Fibroblast of skin of scalp (primary cell): ENCODE results near the gene METTL15.
A peak's percentile ranks its signal among the peaks of the same experiment; 100 is the strongest.
"Not testable (repeated sequence)": the region's sequence is repeated elsewhere in the genome, so short reads cannot be mapped to it uniquely, and the experiment has no call there.

ENCODE experiments used
- DNase-seq: peaks from one replicate; pipeline ENCODE4 v3.0.0-alpha.2; 2013

Gene METTL15

GRCh38 chr11:28209906-28210305 lies 101.7 kb downstream of the METTL15 start:
- no peak for DNase-seq

DNA sequence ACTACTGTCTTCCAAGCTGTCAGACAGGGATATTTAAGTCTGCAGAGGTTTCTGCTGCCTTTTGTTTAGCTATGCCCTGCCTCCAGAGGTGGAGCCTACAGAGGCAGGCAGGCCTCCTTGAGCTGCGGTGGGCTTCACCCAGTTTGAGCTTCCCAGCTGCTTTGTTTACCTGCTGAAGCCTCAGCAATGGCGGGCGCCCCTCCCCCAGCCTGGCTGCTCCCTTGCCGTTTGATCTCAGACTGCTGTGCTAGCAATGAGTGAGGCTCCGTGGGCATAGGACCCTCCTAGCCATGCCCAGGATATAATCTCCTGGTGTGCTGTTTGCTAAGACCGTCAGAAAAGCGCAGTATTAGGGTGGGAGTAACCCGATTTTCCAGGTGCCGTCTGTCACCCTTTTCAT lies 113.9 kb downstream of the METTL15 start:
- DNase-seq: not testable (repeated sequence)

- no peak for DNase-seq
Observed at GRCh38 chr11:28223577-28223976, 115.4 kb downstream of the METTL15 start.

DNA sequence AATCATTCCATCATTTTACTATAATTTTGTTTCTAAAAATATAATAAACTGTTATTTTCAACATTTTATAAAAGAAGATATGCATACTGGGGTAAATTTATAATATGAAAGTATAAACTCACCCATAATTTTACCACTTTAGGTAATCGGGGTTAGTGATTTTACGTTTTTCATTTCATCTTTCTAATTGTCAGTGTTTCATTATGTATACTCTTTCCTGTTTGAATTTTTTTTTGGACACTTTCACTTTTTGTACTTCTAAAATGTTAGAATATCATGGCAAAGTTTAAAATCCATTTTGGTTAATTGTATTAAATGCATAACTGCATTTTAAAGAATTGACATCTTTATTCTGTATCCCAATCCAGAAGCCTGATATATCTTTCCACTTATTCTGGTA lies 115.8 kb downstream of the METTL15 start:
- no peak for DNase-seq

DNA sequence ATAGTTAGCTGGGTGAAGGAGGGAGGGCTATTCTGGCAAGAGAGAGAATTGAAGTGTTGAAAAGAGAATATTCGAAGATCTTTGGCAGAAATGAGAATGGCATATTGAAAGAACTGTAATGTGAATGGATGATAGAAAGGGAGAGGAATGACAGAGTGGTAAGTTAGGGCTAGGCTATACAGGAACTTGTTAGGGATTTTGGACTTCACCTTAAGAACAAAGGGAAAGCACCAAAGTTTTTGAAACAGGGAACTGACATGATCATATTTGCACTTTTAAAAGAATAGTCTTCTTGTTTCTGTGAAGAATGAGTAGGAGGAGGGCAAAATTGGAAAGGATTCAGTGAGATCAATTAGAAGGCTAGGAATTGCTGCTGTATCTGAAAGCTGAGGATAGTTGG lies 119.3 kb downstream of the METTL15 start:
- DNase-seq: no peak

- peak; percentile 81 for DNase-seq
Observed at GRCh38 chr11:28228196-28228895, 120.2 kb downstream of the METTL15 start.

DNA sequence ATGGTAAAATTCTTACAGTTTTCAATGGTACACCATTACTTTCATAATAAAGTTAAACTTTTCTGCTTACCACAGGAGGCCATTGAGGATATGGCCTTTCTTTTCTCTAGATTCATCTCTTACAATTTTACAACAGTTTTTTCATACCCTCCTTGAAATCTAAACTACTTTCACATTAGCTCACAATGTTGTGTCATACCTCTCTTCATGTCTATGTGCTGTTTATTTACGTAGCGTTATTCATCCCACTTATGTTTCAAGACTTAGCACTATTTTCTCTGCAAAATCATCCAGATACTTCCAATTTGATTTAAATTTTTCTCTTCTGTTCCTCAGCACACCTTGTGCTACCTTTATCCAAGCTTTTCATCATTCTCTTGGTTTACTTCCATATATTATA lies 123.3 kb downstream of the METTL15 start:
- peak; percentile 25 for DNase-seq

DNA sequence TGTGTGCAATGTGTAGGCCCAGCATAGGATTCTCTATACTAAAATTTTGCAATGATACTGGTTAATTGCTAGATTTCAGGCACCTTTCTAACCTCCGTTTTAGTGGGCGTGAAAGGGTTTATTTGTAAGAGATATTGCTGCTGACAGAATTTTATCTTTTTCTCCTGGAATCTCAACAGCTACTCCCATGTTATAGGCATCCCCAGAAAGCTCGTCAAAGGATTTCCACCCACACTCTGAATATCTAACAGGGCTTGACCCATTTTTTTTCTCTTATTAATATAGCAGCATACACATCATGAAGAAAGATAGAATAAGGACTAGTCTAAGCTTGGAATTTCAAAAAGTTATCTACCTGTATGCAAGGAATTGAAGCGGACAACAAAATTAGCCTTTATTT lies 124.5 kb downstream of the METTL15 start:
- DNase-seq: no peak

DNA sequence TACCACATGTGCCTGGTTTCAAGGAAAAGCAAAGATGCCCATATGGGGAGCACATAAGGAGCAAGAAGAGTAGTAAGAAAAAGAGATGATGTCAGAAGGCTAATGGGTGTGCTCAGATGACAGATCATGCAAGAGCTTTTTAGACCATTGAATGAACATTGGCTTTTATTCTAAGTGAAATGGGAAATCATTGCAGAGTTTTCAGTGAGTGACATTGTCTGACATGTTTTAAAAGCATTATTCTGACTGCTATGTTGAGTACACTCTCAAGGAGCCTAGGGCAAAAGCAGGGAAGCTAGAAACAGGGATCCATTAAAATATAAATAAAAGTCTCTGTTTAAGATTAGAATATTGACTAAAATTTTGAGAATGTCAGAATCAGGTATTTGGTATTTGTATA lies 133.6 kb downstream of the METTL15 start:
- no peak for DNase-seq

DNA sequence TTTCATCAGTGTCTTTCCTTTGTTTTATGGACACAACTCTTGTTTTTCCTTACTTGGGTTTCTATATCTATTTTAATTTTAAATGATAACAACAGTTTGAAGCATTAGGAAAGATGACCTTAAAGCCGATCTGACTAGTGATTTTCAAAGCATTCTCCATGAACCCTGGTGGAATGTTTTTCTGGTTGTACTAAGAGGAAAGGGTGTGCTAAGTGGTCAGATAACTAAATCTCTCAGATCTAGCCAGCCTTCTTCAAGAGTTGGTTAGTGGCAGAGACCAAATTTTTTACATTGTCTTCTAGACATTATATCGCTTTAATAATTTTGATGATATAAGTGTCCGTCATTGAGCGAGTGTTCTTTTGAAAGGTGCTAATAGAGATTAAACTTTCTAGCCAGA lies 134.4 kb downstream of the METTL15 start:
- no peak for DNase-seq

DNA sequence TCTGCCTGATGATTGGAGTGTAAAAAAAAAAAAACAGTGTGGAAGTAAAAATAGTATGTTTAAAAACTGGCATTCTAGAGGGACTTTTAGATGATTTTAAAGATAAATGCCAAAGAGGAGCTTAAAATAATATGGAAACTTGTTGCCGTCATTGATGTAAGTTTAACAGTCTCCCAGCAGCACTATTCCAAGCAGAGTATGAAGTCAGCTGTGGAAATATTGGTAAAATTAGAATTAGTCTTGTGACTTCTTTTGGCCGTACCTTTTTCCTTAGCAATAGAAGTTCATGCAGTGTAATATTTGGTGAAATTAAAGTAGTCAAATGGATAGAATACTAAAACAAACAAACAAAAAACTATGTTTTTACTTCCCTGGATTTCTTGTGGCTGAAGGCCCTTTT lies 134.9 kb downstream of the METTL15 start:
- DNase-seq: no peak

DNA sequence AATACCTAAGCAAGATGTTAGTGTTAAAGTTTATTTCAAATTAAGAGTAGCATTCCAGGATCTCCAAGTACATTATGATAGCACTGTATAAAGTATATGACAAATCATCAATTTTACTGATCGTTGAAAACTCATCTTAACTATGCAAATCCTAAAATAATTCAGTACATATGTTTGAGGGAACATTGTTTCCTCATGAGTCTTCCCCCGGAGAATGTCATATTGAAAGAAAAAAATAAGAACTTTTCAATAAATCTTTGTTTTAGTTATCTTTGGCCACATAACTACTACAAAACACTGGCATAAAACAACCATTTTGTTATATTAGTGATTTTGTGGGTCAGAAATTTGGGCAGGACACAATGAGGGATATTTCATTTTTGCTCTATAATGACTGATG lies 135.4 kb downstream of the METTL15 start:
- DNase-seq: peak; percentile 71

DNA sequence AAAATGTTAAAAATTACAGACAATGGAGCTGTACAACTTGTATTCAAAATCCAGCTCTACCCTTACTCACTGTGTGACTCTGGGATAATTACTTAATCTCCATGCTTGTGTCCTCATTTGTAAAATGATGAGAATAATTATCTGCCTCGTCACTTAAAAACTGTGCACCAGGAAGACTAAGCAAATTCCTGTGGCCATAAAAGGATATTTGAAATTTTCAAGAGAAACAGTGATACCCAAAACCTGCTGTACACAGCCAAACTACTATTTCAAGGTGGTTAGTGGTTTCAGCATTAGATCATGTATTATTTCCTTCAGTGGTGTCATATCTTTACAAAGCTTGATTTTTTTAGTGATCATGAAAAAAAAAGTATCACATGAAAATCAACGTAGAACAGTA lies 136.9 kb downstream of the METTL15 start:
- peak; percentile 44 for DNase-seq

DNA sequence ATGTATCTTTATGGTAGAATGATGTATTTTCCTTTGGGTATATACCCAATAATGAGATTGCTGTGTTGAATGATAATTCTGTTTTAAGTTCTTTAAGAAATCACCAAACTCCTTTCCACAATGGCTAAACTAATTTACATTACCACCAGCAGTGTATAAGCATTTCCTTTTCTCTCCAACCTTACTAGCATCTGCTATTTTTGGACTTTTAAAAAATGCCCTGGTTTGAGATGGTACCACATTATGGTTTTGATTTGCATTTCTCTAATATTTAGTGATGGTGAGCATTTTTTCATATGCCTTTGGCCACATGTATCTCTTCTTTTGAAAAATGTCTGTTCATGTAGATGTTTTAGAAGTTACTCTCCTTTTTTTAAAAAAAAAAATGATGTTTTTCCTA lies 142.0 kb downstream of the METTL15 start:
- DNase-seq: peak; percentile 30

- DNase-seq: no peak
Observed at GRCh38 chr11:28251257-28251656, 143.1 kb downstream of the METTL15 start.

DNA sequence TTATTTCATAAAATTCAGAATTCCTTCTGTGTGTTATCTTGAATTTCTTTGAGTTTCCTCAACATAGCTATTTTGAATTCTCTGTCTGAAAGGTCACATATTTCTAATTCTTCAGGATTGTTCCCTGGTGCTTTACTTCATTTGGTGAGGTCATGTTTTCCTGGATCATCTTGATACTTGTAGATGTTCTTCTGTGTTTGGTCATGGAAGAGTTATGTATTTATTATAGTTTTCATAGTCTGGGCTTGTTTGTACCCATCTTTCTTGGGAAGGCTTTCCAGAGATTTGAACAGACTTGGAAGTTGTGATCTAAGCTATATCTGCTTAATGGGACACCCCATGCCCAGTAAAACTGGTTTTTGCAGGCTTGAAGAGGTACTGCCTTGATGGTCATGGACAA lies 149.6 kb downstream of the METTL15 start:
- DNase-seq: peak; percentile 55

DNA sequence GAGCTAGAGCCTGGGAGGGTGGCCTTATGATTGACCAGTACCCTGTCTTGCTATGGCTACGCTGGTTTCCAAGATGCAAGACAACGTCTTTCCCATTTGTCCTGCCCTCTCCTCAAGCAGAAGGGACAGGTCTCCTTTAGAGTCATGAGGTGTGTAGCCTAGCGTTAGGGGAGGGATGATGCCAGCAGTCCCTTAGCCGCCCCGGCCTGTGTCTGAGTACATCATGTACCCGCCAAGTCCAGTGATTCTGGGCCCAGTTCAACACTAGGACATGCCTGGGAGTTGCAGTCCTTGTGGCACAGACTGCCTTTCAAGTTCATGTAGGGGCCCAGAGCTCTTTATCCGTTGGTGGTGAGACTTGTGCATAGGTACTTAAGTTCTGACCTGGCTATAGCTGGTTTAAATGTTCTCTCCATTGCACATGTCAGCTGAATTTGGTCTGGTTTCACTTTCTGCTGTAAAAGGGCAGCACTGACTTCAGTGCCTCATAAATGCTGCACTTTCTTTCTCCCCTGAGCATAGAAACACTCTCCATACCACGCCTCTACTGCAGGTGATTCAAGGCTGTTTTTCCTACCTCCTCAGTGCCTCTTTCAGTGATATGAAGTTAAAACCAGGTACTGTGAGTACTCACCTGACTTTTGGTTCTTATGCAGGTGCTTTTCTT lies 151.1 kb downstream of the METTL15 start:
- no peak for DNase-seq

DNA sequence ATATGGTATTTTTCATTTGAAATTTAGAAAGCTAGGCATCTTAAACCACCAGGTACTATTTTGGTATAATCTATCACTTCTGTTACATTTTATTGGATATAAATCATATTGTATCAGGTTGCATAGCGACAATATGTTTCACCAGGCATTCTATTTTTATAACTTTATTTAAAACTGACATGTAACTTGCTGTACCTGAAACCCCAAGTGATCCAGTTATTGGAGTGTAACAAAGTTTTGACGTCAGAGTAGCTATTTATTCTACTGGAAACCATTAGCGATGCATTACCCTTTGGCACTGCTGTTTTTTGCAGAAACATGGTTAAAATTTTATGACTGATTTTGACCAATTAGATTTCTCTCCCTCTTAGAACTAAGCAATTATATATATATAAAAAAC lies 160.7 kb downstream of the METTL15 start:
- DNase-seq: no peak

GRCh38 chr11:28269586-28269985 lies 161.4 kb downstream of the METTL15 start:
- DNase-seq: no peak

DNA sequence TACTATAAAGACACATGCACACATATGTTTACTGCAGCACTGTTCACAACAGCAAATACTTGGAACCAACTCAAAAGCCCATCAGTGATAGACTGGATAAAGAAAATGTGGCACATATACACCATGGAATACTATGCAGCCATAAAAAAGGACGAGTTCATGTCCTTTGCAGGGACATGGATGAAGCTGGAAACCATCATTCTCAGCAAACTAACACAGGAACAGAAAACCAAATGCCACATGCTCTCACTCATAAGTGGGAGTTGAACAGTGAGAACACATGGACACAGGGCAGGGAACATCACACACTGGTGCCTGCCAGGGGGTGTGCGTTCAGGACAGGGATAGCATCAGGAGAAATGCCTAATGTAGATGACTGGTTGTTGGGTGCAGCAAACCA lies 164.1 kb downstream of the METTL15 start:
- DNase-seq: not testable (repeated sequence)

- no peak for DNase-seq
Observed at GRCh38 chr11:28274216-28274615, 166.0 kb downstream of the METTL15 start.

DNA sequence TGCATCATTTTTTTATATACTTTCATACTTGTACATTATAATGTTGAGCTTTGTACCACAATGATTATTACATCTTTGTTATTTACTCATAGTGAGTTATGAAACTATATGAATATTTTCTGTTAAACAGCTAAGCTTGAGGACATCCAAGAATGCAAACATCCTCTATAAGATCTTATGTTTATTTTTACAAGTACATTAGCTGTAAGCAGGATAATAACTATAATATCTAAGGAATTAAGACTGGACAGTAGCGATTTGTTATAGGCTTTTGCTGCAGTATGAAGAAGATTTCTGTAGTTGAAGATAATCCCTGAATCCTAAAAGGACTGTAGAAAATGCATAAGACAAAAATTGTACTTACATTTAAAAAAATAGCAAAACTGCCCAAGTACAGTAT lies 176.0 kb downstream of the METTL15 start:
- DNase-seq: peak; percentile 65

GRCh38 chr11:28289444-28289843 lies 181.3 kb downstream of the METTL15 start:
- DNase-seq: peak; percentile 71

DNA sequence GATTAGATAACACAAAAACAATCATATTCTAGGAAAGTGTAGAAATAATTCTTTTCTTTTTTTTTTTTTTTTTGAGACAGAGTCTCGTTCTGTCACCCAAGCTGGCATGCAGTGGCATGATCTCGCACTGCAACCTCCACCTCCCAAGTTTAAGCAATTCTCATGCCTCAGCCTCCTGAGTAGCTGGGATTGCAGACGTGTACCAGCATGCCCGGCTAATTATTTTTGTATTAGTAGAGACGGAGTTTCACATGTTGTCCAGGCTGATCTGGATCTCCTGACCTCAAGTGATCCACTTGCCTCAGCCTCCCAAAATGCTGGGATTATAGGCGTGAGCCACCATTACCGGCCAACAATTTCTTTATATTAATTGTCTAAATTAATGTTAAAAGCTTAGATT lies 182.8 kb downstream of the METTL15 start:
- not testable (repeated sequence) for DNase-seq

GRCh38 chr11:28296426-28296825 lies 188.2 kb downstream of the METTL15 start:
- no peak for DNase-seq
